Esophagus (tissue), 2 donors: Measurements from ENCODE around the gene RBBP8NL. TPM values are rescaled to one million over a fixed set of nuclear protein-coding genes. Genes with fewer than 3 reads are reported as not detected.
A peak's percentile ranks its signal among the peaks of the same experiment; 100 is the strongest.

ENCODE experiments used
- H3K27ac ChIP-seq, 2 donors: one replicate each; pipeline ENCODE4 v1.5.1; 2013; ENCODE audit warnings: low read depth in 2 of 2, mild to moderate bottlenecking in 2 of 2, inconsistent platforms in 1 of 2, low read length in 1 of 2, moderate library complexity in 1 of 2
- H3K27me3 ChIP-seq, 2 donors: one replicate each; pipeline ENCODE4 v1.6.1; 2013; ENCODE audit warnings: low read length in 2 of 2, control low read depth in 1 of 2, mild to moderate bottlenecking in 1 of 2; ENCODE audit not compliant: insufficient read depth in 2 of 2, control insufficient read depth in 1 of 2
- H3K36me3 ChIP-seq, 2 donors: one replicate each; pipeline ENCODE4 v1.6.1; 2013; ENCODE audit warnings: low read length in 1 of 2; ENCODE audit not compliant: control insufficient read depth in 2 of 2, insufficient read depth in 2 of 2
- H3K4me1 ChIP-seq, 2 donors: one replicate each; pipeline ENCODE4 v1.6.1; 2013; ENCODE audit warnings: low read length in 1 of 2; ENCODE audit not compliant: control insufficient read depth in 2 of 2, insufficient read depth in 2 of 2
- H3K4me3 ChIP-seq, 2 donors: one replicate each; pipeline ENCODE4 v1.5.1; 2013; ENCODE audit warnings: low read length in 2 of 2, mild to moderate bottlenecking in 2 of 2, low read depth in 1 of 2, moderate library complexity in 1 of 2
- H3K9me3 ChIP-seq, 2 donors: one replicate each; pipeline ENCODE4 v1.6.1; 2013; ENCODE audit warnings: mild to moderate bottlenecking in 2 of 2, low read depth in 1 of 2, low read length in 1 of 2, moderate library complexity in 1 of 2; ENCODE audit not compliant: control insufficient read depth in 2 of 2, insufficient read depth in 1 of 2
- WGBS, 2 donors: extraction: QIAGEN DNeasy Blood & Tissue Kit; methylation state at CpG; one replicate each; pipeline ENCODE4 v1.1.7; 2013; 5-methylcytosine and 5-hydroxymethylcytosine counted together
- polyA plus RNA-seq, 2 donors: library from polyadenylated mRNA; stranded (reverse); fragments of 200-250 nt; gene quantifications; one replicate each; pipeline ENCODE4 v1.2.3, GENCODE V29; 2013
- donor health status: healthy with polysubstance abuse.
- donor health status: Bipolar disorder and iron deficiency.

Gene RBBP8NL
- polyA plus RNA-seq, 2 donors, result 4.0 to 16.8 TPM

DNA sequence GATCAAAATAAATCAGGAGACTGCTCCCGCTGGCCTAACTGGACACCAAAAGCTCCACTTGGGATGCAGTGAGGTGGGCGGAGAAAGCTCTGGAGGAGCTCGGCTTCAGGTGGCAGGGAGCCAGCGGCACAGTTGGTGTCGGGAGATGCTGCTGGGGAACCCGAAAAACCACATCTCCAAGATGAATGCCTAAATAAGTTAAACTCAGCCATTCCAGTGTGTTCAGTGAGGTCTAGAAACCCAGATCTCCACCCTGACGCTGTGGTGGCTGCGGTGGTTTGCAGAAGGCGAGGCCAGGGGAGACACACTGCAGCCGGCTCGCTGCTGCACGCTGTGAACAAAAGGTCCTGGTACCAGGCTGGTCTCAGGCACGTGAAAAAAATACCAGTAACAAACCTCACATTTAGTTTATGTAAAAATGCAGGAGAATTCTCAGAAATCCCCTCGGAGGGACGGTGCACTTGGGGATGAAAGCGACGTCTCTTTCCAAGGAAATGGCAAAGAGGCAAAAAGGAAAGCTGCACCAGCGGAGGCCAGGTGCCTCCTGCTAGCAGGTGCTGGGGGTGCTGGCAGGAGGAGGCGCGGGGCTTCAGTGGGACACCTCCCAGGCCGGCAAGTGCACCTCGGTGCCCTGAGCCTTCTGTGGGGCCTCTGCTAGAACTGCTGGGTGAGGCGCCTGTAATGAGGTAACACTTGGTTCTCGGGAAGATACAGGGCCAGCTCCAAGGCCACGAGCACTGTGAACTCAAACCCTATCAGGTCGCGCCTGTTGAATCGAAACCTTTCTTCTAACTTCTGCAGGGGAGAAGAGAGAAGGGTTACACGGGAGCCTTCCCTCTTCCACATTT is 36.8 kb downstream of the RBBP8NL start:
- peaks cover 2 to 24% of the 10 kb centered on the region in 2 donors for H3K36me3 ChIP-seq

DNA sequence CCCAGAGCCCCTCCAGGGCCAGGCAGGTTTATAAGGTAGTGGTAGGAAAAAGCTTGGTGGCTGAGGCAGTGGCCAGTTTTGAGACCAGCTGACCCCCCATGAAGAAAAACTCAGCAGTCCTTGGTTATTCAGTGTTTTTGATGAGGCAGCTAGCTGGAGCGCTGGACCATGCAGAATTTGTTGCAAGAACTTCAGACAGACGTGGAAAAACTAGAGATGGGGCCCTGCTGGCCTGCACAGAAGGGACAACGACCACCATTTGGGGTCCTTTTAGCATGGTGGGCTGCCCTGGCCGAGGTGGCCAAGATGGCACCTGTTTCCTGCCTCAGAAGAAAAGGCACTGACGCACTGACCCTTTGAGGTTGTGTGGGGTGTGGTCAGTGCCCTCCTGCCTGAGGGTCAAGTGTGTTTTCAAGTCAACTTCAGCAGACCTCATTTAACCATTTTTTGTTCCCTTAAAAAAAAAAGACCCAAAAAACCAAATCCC is 37.7 kb downstream of the RBBP8NL start:
- H3K9me3 ChIP-seq, result no peaks in the 10 kb centered on the region
- peaks cover 2 to 24% of the 10 kb centered on the region in 2 donors for H3K36me3 ChIP-seq
- no peaks in the 10 kb centered on the region for H3K27me3 ChIP-seq
- H3K4me1 ChIP-seq, result peaks cover 0 to 7% of the 10 kb centered on the region in 2 donors
- H3K4me3 ChIP-seq, result no peak overlapping the region
- WGBS, 2 donors, result 79 to 85% methylated on average over 5 of the region's 5 CpGs
- H3K27ac ChIP-seq, result no peak overlapping the region

More for the DNA sequence above, 36.8 kb downstream of the RBBP8NL start:
- H3K9me3 ChIP-seq, result no peaks in the 10 kb centered on the region
- H3K27ac ChIP-seq, result no peak overlapping the region
- no peaks in the 10 kb centered on the region for H3K27me3 ChIP-seq
- H3K4me3 ChIP-seq, result no peak overlapping the region
- 74 to 80% methylated on average over 29 of the region's 29 CpGs for WGBS, 2 donors
- peaks cover 0 to 7% of the 10 kb centered on the region in 2 donors for H3K4me1 ChIP-seq

DNA sequence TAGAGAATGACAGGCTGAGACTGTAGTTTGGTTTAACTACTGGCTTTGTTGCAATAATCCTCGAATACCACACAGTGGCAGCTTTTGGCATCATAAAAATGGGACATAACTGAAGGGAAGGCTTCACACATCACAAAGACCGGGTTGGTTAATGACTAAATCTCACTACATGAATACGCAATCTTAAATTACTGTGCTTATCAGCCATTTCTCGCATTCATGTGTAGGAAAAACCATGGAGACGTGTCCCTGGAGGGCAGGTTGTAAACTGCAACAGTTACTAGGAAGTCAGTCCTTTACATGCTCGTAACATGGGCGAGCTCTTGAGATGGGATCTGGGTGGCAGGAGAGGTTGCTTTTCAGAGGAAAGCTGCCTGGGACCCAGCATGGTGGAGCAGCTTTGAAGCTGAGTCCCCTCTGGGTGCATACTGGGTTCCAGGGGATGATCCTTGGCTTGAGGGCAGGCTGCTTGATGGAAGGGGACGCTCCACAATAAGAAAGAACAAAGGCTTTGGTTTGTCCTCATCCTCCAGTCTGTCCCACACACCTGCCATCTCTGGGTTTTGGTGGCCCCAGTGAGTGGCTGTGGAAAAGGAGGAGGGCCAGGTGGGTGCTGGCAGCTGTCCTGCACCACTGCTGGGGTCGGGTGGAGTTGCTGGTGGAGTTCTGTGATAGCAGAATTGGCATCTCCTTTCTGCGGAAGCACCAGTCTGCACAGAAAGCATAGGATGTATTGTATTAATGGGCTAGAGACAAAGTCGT is 38.3 kb downstream of the RBBP8NL start:
- Histone ChIP-seq H3K27me3 (no peaks in the 10 kb centered on the region), H3K4me3 (no peak overlapping the region), H3K36me3 (peaks cover 2 to 21% of the 10 kb centered on the region in 2 donors), H3K9me3 (no peaks in the 10 kb centered on the region), H3K4me1 (peaks cover 0 to 7% of the 10 kb centered on the region in 2 donors), H3K27ac (no peak overlapping the region)
- WGBS, 2 donors, result 73 to 79% methylated on average over 11 of the region's 11 CpGs

DNA sequence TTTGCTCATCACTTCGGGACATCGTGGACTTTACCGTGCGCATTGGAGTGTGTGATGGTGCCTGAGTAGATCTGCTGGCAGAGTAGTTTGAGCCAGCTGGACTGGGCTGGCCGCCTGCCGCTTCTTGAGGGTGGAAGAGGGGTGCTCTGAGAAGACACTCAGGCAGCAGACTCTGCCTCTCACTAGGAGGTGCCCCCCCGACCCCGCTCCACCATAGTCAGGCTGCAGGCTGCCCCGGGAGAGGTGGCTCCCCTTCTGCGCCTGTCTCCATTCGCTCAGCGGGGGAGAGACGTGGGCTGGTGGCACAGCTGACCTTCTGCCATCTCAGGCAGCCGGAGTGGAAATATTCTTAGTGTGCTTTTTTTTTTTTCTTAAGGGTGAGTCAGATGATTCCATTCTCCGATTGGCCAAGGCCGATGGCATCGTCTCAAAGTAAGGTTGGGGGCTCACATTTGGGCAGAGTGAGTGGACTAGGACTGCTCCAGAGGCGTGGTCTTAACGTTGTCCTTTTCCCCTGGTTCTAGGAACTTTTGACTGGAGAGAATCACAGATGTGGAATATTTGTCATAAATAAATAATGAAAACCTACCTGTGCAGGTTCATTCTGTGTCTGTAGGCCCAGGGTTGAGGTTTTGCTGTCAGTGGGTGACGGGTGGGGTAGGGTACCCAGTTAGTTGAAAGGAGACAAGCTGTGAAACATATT is 39.3 kb downstream of the RBBP8NL start:
- Histone ChIP-seq H3K36me3 (peaks cover 2 to 16% of the 10 kb centered on the region in 2 donors), H3K27ac (peak overlapping the region in 1 of 2 donors; percentile 34)
- 53 to 54% methylated on average over 20 of the region's 20 CpGs for WGBS, 2 donors

DNA sequence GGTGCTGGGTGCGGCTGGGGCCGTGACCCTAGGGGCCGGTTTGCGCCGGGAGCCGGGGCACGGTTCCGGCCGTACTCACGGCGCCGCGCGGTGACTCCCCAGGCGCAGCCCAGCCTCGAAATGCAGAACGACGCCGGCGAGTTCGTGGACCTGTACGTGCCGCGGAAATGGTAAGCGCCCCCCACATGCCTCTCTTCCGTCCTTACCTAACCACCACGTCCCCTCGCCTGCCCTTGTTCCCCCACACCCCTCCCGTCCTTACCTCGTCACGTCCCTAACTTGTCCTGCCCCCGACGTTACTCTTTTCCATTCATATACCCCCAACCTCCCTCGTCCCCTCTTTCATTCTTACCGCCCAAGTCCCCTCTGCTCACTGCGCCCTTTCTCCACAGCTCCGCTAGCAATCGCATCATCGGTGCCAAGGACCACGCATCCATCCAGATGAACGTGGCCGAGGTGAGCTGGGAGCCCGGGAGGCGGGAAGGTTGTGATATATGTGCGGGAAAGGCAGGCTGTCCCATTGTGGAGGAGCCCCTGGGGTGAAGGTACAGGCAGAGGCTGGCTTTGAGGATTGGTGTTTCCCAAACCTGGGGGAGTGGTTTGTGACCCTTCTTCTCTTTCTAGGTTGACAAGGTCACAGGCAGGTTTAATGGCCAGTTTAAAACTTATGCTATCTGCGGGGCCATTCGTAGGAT is 40.0 kb downstream of the RBBP8NL start:
- 2% methylated on average over 30 to 47 of the region's 47 CpGs for WGBS, 2 donors
- peak overlapping the region; percentile 34 to 71 for H3K27ac ChIP-seq
- no peaks in the 10 kb centered on the region for H3K9me3 ChIP-seq
- peaks cover 0 to 9% of the 10 kb centered on the region in 2 donors for H3K4me1 ChIP-seq
- peaks cover 2 to 15% of the 10 kb centered on the region in 2 donors for H3K36me3 ChIP-seq
- H3K4me3 ChIP-seq, result peak overlapping the region; percentile 56 to 97
- no peaks in the 10 kb centered on the region for H3K27me3 ChIP-seq

More for the DNA sequence above, 39.3 kb downstream of the RBBP8NL start:
- Histone ChIP-seq H3K4me3 (peak overlapping the region; percentile 56 to 97), H3K9me3 (no peaks in the 10 kb centered on the region), H3K4me1 (peaks cover 0 to 7% of the 10 kb centered on the region in 2 donors), H3K27me3 (no peaks in the 10 kb centered on the region)

DNA sequence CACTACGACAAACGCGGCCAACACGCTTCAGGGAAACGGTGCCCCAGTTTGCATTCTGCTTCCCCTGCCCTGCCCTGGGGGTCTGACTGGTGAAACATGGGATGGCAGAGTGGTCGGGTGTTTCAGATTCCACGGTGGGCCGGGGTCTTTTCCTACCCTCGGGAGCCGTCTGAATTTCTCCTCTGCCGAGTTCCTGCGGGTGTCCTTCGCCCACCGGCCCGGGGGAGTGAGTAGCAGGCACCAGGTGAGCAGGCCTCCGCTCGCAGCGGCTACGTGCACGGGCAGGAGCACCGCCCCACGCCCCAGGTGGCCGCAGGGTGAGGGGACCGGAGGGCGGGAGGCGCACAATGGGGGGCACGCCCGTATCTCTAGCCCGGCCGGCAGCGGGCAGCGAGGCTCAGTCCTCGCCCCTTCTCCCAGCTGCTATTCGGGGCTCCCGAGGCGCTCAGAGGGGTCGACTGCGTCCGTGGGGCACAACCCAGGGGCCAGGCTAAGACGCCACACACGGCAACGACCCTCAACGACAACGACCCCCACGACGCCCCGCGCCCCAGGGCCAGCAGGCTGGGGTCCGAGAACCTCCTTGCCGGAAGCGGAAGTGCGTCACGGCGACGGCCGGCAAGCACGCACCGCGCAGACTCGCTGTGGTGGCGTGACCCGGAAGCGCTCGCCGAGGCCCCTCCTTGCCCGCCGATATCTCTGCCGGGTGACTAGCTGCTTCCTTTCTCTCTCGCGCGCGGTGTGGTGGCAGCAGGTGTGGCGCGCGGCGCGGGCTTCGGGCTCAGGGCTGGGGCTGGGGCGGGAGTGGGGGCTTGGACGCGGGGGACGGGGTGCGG is 40.7 kb downstream of the RBBP8NL start, which contains the start of gene RPS21:
RPS21 (plus strand) TSS at position 721 of the 836 bp plus-strand sequence. CDS start 236 bp downstream, outside the sequence.
- Histone ChIP-seq H3K4me3 (peak within 1 kb of the TSS; percentile 56 to 97), H3K27ac (peak within 1 kb of the TSS; percentile 95), H3K27me3 (no peaks in the 10 kb centered on the region), H3K9me3 (no peaks in the 10 kb centered on the region), H3K36me3 (peaks cover 2 to 13% of the 10 kb centered on the region in 2 donors), H3K4me1 (peaks cover 0 to 12% of the 10 kb centered on the region in 2 donors)
- WGBS, 2 donors, result 0% methylated on average over 66 to 83 of the region's 83 CpGs

DNA sequence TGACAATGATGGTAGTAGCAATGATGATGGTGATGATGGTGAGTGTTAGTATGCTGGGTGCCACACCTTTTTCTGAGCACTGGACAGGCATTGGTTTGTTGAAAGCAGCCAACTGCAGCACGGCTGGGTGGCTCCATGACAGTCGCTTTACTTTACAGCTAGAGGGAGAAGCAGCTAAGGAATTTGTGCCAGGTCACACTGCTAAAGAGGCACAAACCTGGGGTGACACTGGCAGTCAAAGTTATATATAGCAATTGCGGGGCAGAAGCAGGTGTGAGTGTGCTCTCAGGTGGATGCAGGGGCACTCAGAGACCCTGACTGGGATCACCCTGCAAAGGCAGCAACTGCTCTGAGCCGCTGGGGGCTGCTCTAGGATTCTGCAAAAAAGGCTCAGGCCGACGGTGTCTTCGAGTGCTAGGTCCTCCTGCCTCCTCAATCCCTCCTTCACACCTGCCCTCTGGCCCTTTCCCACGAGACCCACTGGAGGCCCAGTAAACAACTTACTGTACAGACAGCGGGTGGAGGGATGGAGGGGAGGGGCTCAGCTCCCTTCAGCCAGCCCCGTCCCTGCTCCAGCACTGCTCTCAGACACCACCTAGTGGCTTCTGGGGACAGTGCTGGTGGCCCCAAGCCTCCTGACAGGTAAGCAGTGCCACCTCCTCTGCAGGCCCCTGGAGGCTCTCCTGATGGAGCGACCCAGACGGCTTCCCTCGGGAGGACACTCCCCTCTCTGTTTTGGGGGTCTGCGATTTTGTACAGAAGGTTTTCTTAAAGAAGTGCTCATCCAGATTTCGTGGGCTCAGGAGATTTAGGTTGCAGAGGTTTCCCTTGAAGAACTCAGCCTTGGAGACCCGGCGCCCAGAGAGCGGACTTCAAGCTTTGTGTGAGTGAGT is 44.8 kb downstream of the RBBP8NL start:
- Histone ChIP-seq H3K36me3 (no peaks in the 10 kb centered on the region), H3K27ac (peak overlapping the region in 1 of 2 donors; percentile 84), H3K4me3 (no peak overlapping the region), H3K27me3 (no peaks in the 10 kb centered on the region), H3K9me3 (no peaks in the 10 kb centered on the region), H3K4me1 (peaks cover 7 to 32% of the 10 kb centered on the region in 2 donors)
- 37 to 39% methylated on average over 18 of the region's 18 CpGs for WGBS, 2 donors
